C4-2B (cell line): Measurements from ENCODE around the gene KCNH2.
A peak's percentile ranks its signal among the peaks of the same experiment; 100 is the strongest.
"Not testable (repeated sequence)": the region's sequence is repeated elsewhere in the genome, so short reads cannot be mapped to it uniquely, and the experiment has no call there.

ENCODE experiments used
- H3K27ac ChIP-seq: fragments of 450-650 bp; 2 replicates; pipeline ENCODE4 v1.5.1; 2017
- CTCF ChIP-seq: fragments of 450-650 bp; conservative IDR thresholded peaks from 2 replicates; pipeline ENCODE4 v1.5.1; 2017; ENCODE audit warnings: mild to moderate bottlenecking
- ZFX ChIP-seq: fragments of 450-650 bp; IDR thresholded peaks from 2 replicates; pipeline ENCODE4 v1.6.1; 2017

Gene KCNH2

GRCh38 chr7:151014950-151015349 lies 36.8 kb upstream of the KCNH2 start:
- no peak for TF ChIP-seq CTCF
- no peak for TF ChIP-seq ZFX
- no peak overlapping the region for H3K27ac ChIP-seq

- no peak for TF ChIP-seq ZFX
- no peak for TF ChIP-seq CTCF
- H3K27ac ChIP-seq: no peak overlapping the region
Measured at GRCh38 chr7:151013733-151014497, 35.8 kb upstream of the KCNH2 start.

GRCh38 chr7:151013356-151013732 lies 35.2 kb upstream of the KCNH2 start:
- TF ChIP-seq CTCF (no peak), ZFX (no peak)
- H3K27ac ChIP-seq: no peak overlapping the region

GRCh38 chr7:151012911-151013347 lies 34.8 kb upstream of the KCNH2 start:
- no peak overlapping the region for H3K27ac ChIP-seq
- TF ChIP-seq CTCF (peak; percentile 61), ZFX (no peak)

DNA sequence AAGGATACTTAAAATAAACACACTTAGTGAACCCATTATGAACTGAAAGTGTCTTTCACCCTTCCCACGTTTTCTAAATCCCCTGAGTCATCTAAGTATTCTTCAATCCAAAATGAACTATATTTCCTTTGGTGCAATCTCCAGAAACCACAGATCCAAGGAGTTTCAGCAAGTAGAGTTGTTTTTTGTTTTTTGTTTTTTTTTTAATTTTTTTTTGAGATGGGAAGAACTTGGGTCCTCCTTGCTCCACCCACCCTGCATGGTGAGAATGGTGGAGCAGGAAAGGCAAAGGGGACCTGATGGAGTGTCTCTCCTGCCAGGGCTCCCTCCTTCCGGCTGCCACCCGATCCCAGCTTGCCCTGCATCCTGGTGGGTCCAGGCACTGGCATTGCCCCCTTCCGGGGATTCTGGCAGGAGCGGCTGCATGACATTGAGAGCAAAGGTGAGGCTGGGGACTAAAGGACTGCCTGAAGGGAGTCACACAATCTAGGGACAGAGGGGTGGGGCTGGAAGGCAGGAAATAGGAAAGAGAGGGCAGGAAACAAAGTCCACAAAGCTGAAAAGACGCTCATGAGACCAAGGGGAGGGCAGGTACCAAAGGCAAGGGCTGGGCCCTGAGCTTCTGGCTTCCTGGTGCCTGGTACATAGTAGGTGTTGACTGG lies 34.0 kb upstream of the KCNH2 start:
- no peak overlapping the region for H3K27ac ChIP-seq
- no peak for TF ChIP-seq ZFX
- no peak for TF ChIP-seq CTCF

- H3K27ac ChIP-seq: not testable (repeated sequence)
Measured at GRCh38 chr7:151011616-151012015, 33.5 kb upstream of the KCNH2 start.

GRCh38 chr7:151011097-151011409 lies 32.9 kb upstream of the KCNH2 start:
- 0 out of 2 replicates have a peak overlapping the region, but pooled peaks have one; percentile 13 for H3K27ac ChIP-seq
- no peak for TF ChIP-seq CTCF
- TF ChIP-seq ZFX: no peak
